IMR-90 (cell line): ENCODE data around the gene DIP2C. TPM values are rescaled to one million over a fixed set of nuclear protein-coding genes. Genes with fewer than 3 reads are reported as not detected.

Experiments used
- ATAC-seq: fragments of 200-7000 bp; cut with Tn5 transposase; 2 replicates; pipeline ENCODE4 v1.9.1; 2020; ENCODE audit warnings: low read depth, mild to moderate bottlenecking, moderate library complexity
- BruUV-seq: library from RNA; stranded (reverse); fragments of 400-500 nt; replicated peaks from 2 replicates; lab custom pipeline; 2021; lab: Mats Ljungman, UMichigan
- CTCF ChIA-PET: fragments of 300-600 bp; formaldehyde crosslinking; extraction: SDS; loops from one replicate; lab custom pipeline; 2021; ENCODE audit warnings: antibody characterized with exemption; lab: Yijun Ruan, JAX
- POLR2A ChIA-PET: fragments of 300-600 bp; sonication (Branson Sonifier 250); formaldehyde crosslinking; loops from one replicate; lab custom pipeline; 2022; ENCODE audit warnings: antibody characterized with exemption; ENCODE audit not compliant: unreplicated experiment; lab: Charles Lee
- DNase-seq: peaks from one replicate; pipeline ENCODE4 v3.0.0; 2013
- H2AFZ ChIP-seq: replicated peaks from 2 replicates; pipeline ENCODE3; 2013; ENCODE audit warnings: low read length, mild to moderate bottlenecking; ENCODE audit not compliant: poor library complexity
- H2AK5ac ChIP-seq: 2 replicates; pipeline ENCODE4 v1.6.1; 2013; ENCODE audit warnings: low read depth, low read length, inconsistent platforms
- H2AK9ac ChIP-seq: replicated peaks from 2 replicates; pipeline ENCODE3; 2013; ENCODE audit warnings: mild to moderate bottlenecking, low read depth, low read length, moderate library complexity; ENCODE audit not compliant: poor library complexity
- H2BK120ac ChIP-seq: 2 replicates; pipeline ENCODE4 v1.6.1; 2013; ENCODE audit warnings: low read depth, low read length, inconsistent platforms
- H2BK15ac ChIP-seq: 3 replicates; pipeline ENCODE4 v1.6.1; 2013; ENCODE audit warnings: low read depth, low read length, inconsistent platforms
- H2BK20ac ChIP-seq: 2 replicates; pipeline ENCODE4 v1.6.1; 2013; ENCODE audit warnings: low read depth, mild to moderate bottlenecking, inconsistent platforms, low read length, moderate library complexity
- H2BK5ac ChIP-seq: 2 replicates; pipeline ENCODE4 v1.6.1; 2013; ENCODE audit warnings: mild to moderate bottlenecking, low read depth, low read length, inconsistent platforms; ENCODE audit not compliant: poor library complexity, severe bottlenecking
- H3K14ac ChIP-seq: replicated peaks from 2 replicates; pipeline ENCODE4 v1.6.1; 2013; ENCODE audit warnings: low read depth, low read length, inconsistent platforms
- H3K18ac ChIP-seq: 2 replicates; pipeline ENCODE4 v1.6.1; 2013; ENCODE audit warnings: low read depth, low read length, control low read depth
- H3K23ac ChIP-seq: 2 replicates; pipeline ENCODE4 v1.6.1; 2013; ENCODE audit warnings: low read depth, low read length, inconsistent platforms
- H3K27ac ChIP-seq: 2 replicates; pipeline ENCODE4 v1.5.1; 2013; ENCODE audit warnings: mild to moderate bottlenecking, control low read depth, low read length; ENCODE audit not compliant: insufficient read depth
- H3K27me3 ChIP-seq: 2 replicates; pipeline ENCODE4 v1.6.1; 2013; ENCODE audit warnings: low read length; ENCODE audit not compliant: control insufficient read depth, insufficient read depth
- H3K36me3 ChIP-seq: 2 replicates; pipeline ENCODE4 v1.6.1; 2013; ENCODE audit warnings: low read length, mixed read lengths; ENCODE audit not compliant: control insufficient read depth, insufficient read depth
- H3K4ac ChIP-seq: 2 replicates; pipeline ENCODE4 v1.6.1; 2013; ENCODE audit warnings: low read depth, low read length, inconsistent platforms
- H3K4me1 ChIP-seq: 2 replicates; pipeline ENCODE4 v1.6.1; 2013; ENCODE audit warnings: low read length, mixed read lengths; ENCODE audit not compliant: control insufficient read depth, insufficient read depth
- H3K4me2 ChIP-seq: 2 replicates; pipeline ENCODE4 v1.6.1; 2013; ENCODE audit warnings: low read depth, mild to moderate bottlenecking, control low read depth, low read length, moderate library complexity
- H3K4me3 ChIP-seq: 2 replicates; pipeline ENCODE4 v1.5.1; 2013; ENCODE audit warnings: low read depth, mild to moderate bottlenecking, control low read depth, low read length, moderate library complexity; ENCODE audit not compliant: insufficient read depth
- H3K56ac ChIP-seq: 2 replicates; pipeline ENCODE4 v1.6.1; 2013; ENCODE audit warnings: low read length, inconsistent platforms; ENCODE audit not compliant: insufficient read depth; ENCODE audit errors: extremely low read depth
- H3K79me1 ChIP-seq, 2 experiments: 2 replicates each; pipeline ENCODE4 v1.6.1; 2013; ENCODE audit warnings: low read length in 2 of 2, inconsistent platforms in 1 of 2, low read depth in 1 of 2
- H3K9ac ChIP-seq: 2 replicates; pipeline ENCODE4 v1.6.1; 2013; ENCODE audit warnings: low read depth, low read length, control low read depth
- H3K9me1 ChIP-seq: 2 replicates; pipeline ENCODE4 v1.6.1; 2013; ENCODE audit warnings: low read length, inconsistent platforms; ENCODE audit not compliant: insufficient read depth
- H3K9me3 ChIP-seq: 2 replicates; pipeline ENCODE4 v1.6.1; 2013; ENCODE audit warnings: low read length; ENCODE audit not compliant: control insufficient read depth, insufficient read depth
- H4K20me1 ChIP-seq: 2 replicates; pipeline ENCODE4 v1.6.1; 2013; ENCODE audit warnings: low read length, inconsistent platforms; ENCODE audit not compliant: insufficient read depth
- H4K5ac ChIP-seq: 2 replicates; pipeline ENCODE4 v1.6.1; 2013; ENCODE audit warnings: mild to moderate bottlenecking, low read depth, low read length, control low read depth
- H4K8ac ChIP-seq, 2 experiments: 2 replicates each; pipeline ENCODE4 v1.6.1; 2013; ENCODE audit warnings: low read depth in 2 of 2, low read length in 2 of 2, control low read depth in 1 of 2, inconsistent platforms in 1 of 2
- H4K91ac ChIP-seq: 2 replicates; pipeline ENCODE4 v1.6.1; 2013; ENCODE audit warnings: low read depth, low read length, inconsistent platforms; ENCODE audit not compliant: insufficient read depth
- BHLHE40 ChIP-seq: fragments of 150-350 bp; IDR thresholded peaks from 2 replicates; pipeline ENCODE4 v1.6.1; 2016; ENCODE audit warnings: mild to moderate bottlenecking, low read depth, low read length
- CEBPB ChIP-seq: IDR thresholded peaks from 2 replicates; pipeline ENCODE4 v1.6.1; 2012; ENCODE audit warnings: low read depth, low read length, improper control_type of control experiment
- CHD1 ChIP-seq: IDR thresholded peaks from 2 replicates; pipeline ENCODE4 v1.6.1; 2012; ENCODE audit warnings: low read depth, low read length, improper control_type of control experiment
- MAFK ChIP-seq: IDR thresholded peaks from 2 replicates; pipeline ENCODE4 v1.6.1; 2012; ENCODE audit warnings: low read depth, low read length, improper control_type of control experiment
- MAZ ChIP-seq: IDR thresholded peaks from 2 replicates; pipeline ENCODE4 v1.6.1; 2012; ENCODE audit warnings: low read depth, mild to moderate bottlenecking, low read length, improper control_type of control experiment, moderate library complexity, borderline replicate concordance
- MXI1 ChIP-seq: IDR thresholded peaks from 2 replicates; pipeline ENCODE4 v1.6.1; 2012; ENCODE audit warnings: low read depth, mild to moderate bottlenecking, low read length, moderate library complexity, borderline replicate concordance
- NFE2L2 ChIP-seq: fragments of 150-350 bp; IDR thresholded peaks from 2 replicates; pipeline ENCODE4 v1.6.1; 2016; ENCODE audit warnings: low read depth, mild to moderate bottlenecking, low read length
- POLR2A ChIP-seq: IDR thresholded peaks from 2 replicates; pipeline ENCODE4 v1.6.1; 2012; ENCODE audit warnings: mild to moderate bottlenecking, low read depth, low read length
- RAD21 ChIP-seq: IDR thresholded peaks from 2 replicates; pipeline ENCODE4 v1.6.1; 2012; ENCODE audit warnings: low read length, improper control_type of control experiment
- RFX5 ChIP-seq: IDR thresholded peaks from 2 replicates; pipeline ENCODE4 v1.8.0; 2012; ENCODE audit warnings: low read depth, mild to moderate bottlenecking, low read length, moderate library complexity
- SMC3 ChIP-seq: fragments of 150-350 bp; IDR thresholded peaks from 2 replicates; pipeline ENCODE4 v1.6.1; 2016; ENCODE audit warnings: low read depth, mild to moderate bottlenecking, antibody characterized with exemption, low read length, moderate library complexity
- WGBS, 2 experiments: methylation state at CpG; one replicate each; pipeline versions ENCODE4 v1.1.5 to v1.1.7; 2013; ENCODE audit warnings: missing lambda C conversion rate in 2 of 2; ENCODE audit not compliant: insufficient read length in 1 of 2; ENCODE audit errors: extremely low coverage in 2 of 2; 5-methylcytosine and 5-hydroxymethylcytosine counted together
- dilution Hi-C: fragments of 300-500 bp; cut with HindIII; formaldehyde crosslinking; loops from one replicate; pipeline ENCODE4 v1.14.3; 2018; ENCODE audit warnings: low sequenced_read_pairs; ENCODE audit not compliant: unreplicated experiment
- in situ Hi-C: fragments of 300-500 bp; cut with MboI; formaldehyde crosslinking; loops from 3 replicates; pipeline ENCODE4 v1.14.3; 2019; ENCODE audit warnings: low sequenced_read_pairs, inconsistent platforms, mixed read lengths
- intact Hi-C: fragments of 100-400 bp; cut with micrococcal nuclease; formaldehyde crosslinking; loops from 2 replicates; pipeline ENCODE4 v1.10.0; 2022
- polyA plus RNA-seq, 3 experiments: library from polyadenylated mRNA; depleted of rRNA; stranded (reverse); fragments of >200 nt; gene quantifications; 2 replicates each; pipeline ENCODE4 v1.2.3, GENCODE V29; 2012; ENCODE audit warnings: low replicate concordance in 1 of 3
- total RNA-seq: library from RNA; depleted of rRNA; stranded (reverse); fragments of >200 nt; gene quantifications from 2 replicates; pipeline ENCODE4 v1.2.3, GENCODE V29; 2012
- TF ChIP-seq, protein P1 (sequence below): fragments of 150-350 bp; IDR thresholded peaks from 2 replicates; pipeline ENCODE4 v1.6.1; 2017; ENCODE audit warnings: mild to moderate bottlenecking, antibody characterized with exemption, low read length, low read depth
- TF ChIP-seq, protein P2 (sequence below): conservative IDR thresholded peaks from 2 replicates; pipeline ENCODE4 v1.5.1; 2012; ENCODE audit warnings: mild to moderate bottlenecking, low read depth, low read length, improper control_type of control experiment
- TF ChIP-seq, protein P3 (sequence below): fragments of 150-350 bp; IDR thresholded peaks from 2 replicates; pipeline ENCODE4 v1.6.1; 2016; ENCODE audit warnings: low read depth, mild to moderate bottlenecking, low read length, moderate library complexity, borderline replicate concordance

The DIP2C gene
- total and polyA plus RNA-seq, 2 of the 4 experiments (the other 2 are of a cell fraction): 8.6 to 17.3 TPM

DNA sequence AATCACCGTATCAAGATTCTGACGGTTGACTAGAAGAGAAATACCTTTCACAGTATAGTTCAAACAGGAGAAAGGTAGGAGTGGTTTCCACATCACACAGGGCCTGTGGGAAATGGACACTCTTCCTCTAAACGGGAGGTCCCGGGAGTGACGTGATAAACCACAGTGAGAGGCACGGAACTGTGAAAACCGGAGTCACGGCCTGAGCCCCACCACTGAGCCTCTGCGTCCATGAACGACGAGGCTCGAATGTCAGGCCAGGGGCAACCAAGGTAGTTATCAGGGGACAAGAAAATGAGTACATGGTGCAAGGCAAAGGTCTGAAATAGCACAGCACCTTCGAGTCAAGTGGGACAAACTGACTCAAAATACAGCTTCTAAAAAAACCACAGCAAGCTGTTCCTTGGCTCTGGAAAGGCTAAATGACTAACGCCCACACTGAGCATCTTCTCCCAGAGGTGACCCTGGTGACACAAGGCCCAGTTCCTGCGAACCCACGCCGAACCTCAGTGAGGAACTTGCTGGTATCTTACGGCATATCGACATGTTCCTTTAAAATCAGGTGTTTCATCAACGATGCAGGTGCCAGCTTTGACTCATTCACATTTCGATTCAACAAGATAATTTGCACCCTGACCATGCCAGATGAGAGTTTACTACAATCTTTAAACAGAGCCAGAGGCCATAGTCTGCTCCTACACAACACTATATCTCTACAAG is 99.3 kb downstream of the DIP2C start:
- H3K79me1 ChIP-seq: peaks cover 26 to 92% of the 10 kb centered on the region in 2 experiments
- 0 out of 2 replicates have a peak overlapping the region, but pooled peaks have one; percentile 5 for H3K23ac ChIP-seq
- no peak overlapping the region for H3K18ac ChIP-seq
- H3K36me3 ChIP-seq: 0 out of 2 replicates have a peak, but pooled peaks cover 1% of the 10 kb centered on the region
- no peaks in the 10 kb centered on the region for H3K27me3 ChIP-seq
- H3K14ac ChIP-seq: peak overlapping the region; percentile 43; the same call in 1 of the 2 replicates
- DNase-seq (no peak), ATAC-seq (no peak)
- H2BK20ac ChIP-seq: no peak overlapping the region
- in situ Hi-C loops: loop anchor here (10.0 kb wide), 1 partner anchor 215 kb away; no protein-coding TSS in a partner anchor
- no peak overlapping the region for H4K5ac ChIP-seq
- CTCF ChIA-PET: no interaction called here
- 0 out of 3 replicates have a peak overlapping the region, but pooled peaks have one; percentile 19 for H2BK15ac ChIP-seq
- H2AK5ac ChIP-seq: 0 out of 2 replicates have a peak overlapping the region, but pooled peaks have one; percentile 35
- BruUV-seq: no TSS peak
- H2AFZ ChIP-seq: no peak overlapping the region
- no peak overlapping the region for H3K27ac ChIP-seq
- dilution Hi-C loops: no loop called here
- intact Hi-C loops: loop anchor here (2.0 kb wide), 1 partner anchor 199 kb away; no protein-coding TSS in a partner anchor
- POLR2A ChIA-PET: no interaction called here
- H4K8ac ChIP-seq: no peak overlapping the region
- no peak overlapping the region for H3K9ac ChIP-seq
- no peak overlapping the region for H2BK5ac ChIP-seq
- no peaks in the 10 kb centered on the region for H3K9me3 ChIP-seq
- H3K4me2 ChIP-seq: no peak overlapping the region
- H4K91ac ChIP-seq: no peak overlapping the region; the same call in 1 of the 2 replicates
- no peak overlapping the region for H2BK120ac ChIP-seq
- H2AK9ac ChIP-seq: no peak overlapping the region
- H3K4me3 ChIP-seq: no peak overlapping the region
- H3K4ac ChIP-seq: no peak overlapping the region
- H3K4me1 ChIP-seq: peaks cover 15% of the 10 kb centered on the region
- no peak overlapping the region for H3K56ac ChIP-seq
- peaks cover 41% of the 10 kb centered on the region for H4K20me1 ChIP-seq
- WGBS, 2 experiments: 94% methylated on average over 17 of the region's 21 CpGs; no CpG with 5 or more reads in 1 of the 2 experiments
- peaks cover 27% of the 10 kb centered on the region for H3K9me1 ChIP-seq
- TF ChIP-seq POLR2A (no peak), MAFK (no peak), MAZ (no peak), BHLHE40 (no peak), CEBPB (no peak), NFE2L2 (no peak), MXI1 (no peak), RFX5 (no peak), CHD1 (no peak), SMC3 (no peak), RAD21 (no peak)
- TF ChIP-seq, protein P1, sequence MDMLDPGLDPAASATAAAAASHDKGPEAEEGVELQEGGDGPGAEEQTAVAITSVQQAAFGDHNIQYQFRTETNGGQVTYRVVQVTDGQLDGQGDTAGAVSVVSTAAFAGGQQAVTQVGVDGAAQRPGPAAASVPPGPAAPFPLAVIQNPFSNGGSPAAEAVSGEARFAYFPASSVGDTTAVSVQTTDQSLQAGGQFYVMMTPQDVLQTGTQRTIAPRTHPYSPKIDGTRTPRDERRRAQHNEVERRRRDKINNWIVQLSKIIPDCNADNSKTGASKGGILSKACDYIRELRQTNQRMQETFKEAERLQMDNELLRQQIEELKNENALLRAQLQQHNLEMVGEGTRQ: no peak
- TF ChIP-seq, protein P2, sequence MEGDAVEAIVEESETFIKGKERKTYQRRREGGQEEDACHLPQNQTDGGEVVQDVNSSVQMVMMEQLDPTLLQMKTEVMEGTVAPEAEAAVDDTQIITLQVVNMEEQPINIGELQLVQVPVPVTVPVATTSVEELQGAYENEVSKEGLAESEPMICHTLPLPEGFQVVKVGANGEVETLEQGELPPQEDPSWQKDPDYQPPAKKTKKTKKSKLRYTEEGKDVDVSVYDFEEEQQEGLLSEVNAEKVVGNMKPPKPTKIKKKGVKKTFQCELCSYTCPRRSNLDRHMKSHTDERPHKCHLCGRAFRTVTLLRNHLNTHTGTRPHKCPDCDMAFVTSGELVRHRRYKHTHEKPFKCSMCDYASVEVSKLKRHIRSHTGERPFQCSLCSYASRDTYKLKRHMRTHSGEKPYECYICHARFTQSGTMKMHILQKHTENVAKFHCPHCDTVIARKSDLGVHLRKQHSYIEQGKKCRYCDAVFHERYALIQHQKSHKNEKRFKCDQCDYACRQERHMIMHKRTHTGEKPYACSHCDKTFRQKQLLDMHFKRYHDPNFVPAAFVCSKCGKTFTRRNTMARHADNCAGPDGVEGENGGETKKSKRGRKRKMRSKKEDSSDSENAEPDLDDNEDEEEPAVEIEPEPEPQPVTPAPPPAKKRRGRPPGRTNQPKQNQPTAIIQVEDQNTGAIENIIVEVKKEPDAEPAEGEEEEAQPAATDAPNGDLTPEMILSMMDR: no peak
- TF ChIP-seq, protein P3, sequence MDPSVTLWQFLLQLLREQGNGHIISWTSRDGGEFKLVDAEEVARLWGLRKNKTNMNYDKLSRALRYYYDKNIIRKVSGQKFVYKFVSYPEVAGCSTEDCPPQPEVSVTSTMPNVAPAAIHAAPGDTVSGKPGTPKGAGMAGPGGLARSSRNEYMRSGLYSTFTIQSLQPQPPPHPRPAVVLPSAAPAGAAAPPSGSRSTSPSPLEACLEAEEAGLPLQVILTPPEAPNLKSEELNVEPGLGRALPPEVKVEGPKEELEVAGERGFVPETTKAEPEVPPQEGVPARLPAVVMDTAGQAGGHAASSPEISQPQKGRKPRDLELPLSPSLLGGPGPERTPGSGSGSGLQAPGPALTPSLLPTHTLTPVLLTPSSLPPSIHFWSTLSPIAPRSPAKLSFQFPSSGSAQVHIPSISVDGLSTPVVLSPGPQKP: no peak
